ENCODE results near the gene CACNA1A.
"Not testable (repeated sequence)": the region's sequence is repeated elsewhere in the genome, so short reads cannot be mapped to it uniquely, and the experiment has no call there.

Gene CACNA1A

GRCh38 chr19:13185763-13186657, 320.3 kb downstream of the CACNA1A start:
- not testable (repeated sequence) for DNase-seq

DNA sequence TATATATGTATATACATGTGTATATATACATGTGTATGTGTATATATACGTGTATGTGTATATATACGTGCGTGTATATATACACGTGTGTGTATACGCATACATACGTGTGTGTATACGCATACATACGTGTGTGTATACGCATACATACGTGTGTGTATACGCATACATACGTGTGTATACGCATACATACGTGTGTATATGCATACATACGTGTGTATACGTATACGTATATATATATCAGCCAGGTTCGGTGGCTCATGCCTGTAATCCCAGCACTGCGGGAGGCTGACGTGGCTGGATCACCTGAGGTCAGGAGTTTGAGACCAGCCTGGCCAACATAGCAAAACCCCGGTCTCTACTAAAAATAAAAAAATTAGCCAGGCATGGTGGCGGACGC, 321.4 kb downstream of the CACNA1A start:
- not testable (repeated sequence) for DNase-seq

DNA sequence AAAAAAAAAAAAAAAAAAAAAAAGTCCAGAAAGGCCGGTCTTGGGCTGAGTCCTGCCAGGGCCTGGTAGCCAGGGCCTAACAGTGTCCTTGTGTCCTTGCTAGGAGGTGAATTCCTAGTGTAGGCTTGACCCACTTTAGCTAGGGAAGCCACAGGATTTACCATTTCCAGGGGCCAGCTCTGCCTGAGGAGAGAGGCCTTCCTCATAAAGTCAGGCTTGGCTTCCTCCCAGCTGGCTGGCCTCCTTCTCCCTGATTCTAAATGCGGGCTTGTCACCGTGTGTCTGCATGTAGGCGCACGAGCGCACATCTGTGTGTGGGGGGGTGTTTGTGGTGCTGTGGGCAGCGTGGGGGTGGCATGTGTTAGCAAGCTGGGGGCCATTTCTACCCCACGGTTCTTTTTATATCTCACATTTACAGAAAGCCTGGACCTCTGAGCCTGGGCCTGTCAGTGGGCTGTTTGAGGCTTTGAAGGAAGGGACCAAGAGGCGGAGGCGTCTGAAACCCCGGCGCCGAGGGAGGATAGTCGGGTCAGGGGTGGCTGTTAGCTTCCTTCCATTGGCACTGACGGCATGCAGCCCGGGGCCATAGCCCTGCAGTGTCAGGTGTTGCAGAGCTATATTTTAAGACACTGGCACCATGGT, 324.4 kb downstream of the CACNA1A start:
- peak; percentile 12 for DNase-seq

DNA sequence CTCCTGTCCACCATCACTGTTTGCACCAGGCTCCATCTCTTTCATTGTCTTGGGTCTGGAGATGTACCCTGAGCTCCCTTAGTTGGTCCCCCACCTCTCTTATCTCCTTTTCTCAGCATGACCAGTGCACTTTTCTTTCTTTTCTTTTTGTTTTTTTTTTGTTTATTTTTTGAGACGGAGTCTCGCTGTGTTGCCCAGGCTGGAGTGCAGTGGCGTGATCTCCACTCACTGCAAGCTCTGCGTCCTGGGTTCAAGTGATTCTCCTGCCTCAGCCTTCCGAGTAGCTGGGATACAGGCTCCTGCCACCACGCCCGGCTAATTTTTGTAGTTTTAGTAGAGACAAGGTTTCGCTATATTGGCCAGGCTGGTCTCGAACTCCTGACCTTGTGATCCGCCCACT, 328.0 kb downstream of the CACNA1A start:
- not testable (repeated sequence) for DNase-seq

DNA sequence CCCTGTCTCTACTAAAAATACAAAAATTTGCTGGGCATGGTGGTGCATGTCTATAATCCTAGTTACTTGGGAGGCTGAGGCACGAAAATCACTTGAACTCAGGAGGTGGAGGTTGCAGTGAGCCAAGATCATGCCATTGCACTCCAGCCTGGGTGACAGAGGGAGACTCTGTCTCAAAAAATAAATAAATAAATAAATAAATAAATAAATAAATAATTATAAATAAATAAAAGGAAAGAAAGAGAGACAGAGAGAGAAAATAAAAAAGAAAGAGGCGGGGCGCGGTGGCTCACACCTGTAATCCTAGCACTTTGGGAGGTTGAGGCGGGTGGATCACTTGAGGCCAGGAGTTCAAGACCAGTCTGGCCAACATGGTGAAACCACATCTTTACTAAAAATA, 328.7 kb downstream of the CACNA1A start:
- not testable (repeated sequence) for DNase-seq

DNA sequence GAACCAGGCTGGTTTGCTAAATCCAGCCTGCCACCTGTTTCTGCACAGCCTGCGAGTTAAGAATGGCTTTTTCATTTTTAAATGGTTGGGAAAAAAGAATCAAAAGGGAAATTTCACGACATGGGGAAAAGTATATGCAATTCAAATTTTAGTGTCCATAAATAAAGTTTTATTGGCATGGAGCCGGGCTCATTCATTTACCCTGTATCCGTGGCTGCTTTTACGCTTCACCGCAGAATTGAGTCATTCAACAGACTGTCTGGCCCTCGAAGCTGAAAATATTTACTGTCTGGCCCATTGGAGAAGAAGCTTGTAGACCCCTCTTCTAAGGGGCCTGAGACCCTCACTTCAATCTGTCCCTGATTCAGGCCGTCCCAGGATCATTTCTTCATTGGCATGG, 329.9 kb downstream of the CACNA1A start:
- peak; percentile 12 for DNase-seq

GRCh38 chr19:13173139-13173737, 333.0 kb downstream of the CACNA1A start:
- no peak for DNase-seq

DNA sequence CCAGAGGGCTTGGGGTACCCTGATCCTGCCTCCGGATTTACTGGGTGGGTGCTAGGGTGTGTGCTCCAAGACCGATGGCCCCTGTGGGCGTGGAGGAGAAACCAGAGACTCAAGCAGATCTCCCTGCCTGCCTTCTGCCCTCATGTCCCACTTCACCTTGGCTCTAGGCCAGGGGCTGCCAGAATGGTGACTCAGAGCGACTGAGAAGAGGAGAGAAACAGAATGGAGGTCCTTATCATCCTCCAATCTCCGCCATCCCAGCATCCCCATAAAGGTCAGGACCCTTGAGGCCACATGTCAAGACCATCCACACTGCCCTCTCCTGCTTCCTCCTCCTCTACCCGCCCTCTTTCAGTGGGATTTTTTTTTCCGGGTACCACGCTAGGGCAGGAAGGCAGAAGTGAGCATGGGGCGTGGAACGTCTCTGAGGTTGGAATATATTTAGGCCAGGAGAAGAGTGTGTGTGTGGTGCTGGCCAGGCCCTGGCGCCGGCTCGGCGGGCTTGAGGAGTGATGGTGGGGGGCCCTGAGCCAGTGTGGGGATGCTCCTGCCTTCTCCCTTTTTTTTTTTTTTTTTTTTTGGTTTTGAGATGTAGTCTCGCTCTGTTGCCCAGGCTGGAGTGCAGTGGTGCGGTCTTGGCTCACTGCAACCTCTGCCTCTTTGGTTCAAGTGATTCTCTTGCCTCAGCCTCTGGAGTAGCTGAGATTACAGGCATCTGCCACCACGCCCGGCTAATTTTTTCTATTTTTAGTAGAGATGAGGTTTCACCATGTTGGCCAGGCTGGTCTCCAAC, 333.7 kb downstream of the CACNA1A start:
- DNase-seq, result peak; percentile 42

GRCh38 chr19:13171146-13171545, 335.1 kb downstream of the CACNA1A start:
- DNase-seq, result no peak

DNA sequence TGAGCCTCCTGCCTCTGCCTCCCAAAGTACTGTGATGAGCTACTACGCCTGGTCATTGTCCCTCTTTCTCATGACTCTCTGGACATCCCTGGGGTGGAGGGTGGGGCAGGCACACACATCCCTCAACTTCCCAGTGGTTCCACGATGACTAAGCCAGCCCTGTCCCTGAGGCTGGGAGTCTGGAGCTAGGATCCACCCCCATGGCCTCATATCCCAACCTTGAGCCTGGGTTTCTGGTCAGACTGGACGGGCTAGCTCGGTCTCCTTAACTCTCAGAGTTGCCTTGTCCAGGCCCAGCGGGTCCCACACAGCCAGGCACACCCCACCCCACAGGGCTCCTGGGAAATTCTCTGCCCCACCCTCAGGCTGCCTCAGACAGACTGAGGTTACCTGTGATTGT, 336.5 kb downstream of the CACNA1A start:
- peak; percentile 1 for DNase-seq

DNA sequence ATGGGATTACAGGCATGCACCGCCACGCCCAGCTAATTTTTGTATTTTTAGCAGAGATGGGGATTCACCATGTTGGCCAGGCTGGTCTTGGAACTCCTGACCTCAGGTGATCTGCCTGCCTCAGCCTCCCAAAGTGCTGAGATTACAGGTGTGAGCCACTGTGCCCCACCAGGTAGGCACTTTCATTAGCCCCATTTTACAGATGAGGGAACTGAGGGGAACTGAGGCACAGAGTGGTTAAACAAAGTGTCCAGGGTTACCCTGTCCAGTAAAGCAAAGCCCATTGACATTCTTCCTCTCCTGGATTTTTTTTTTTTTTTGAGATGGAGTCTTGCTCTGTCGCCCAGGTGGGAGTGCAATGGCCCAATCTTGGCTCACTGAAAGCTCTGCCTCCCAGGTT, 340.1 kb downstream of the CACNA1A start:
- DNase-seq, result not testable (repeated sequence)

GRCh38 chr19:13165162-13165997, 340.9 kb downstream of the CACNA1A start:
- DNase-seq, result no peak

DNA sequence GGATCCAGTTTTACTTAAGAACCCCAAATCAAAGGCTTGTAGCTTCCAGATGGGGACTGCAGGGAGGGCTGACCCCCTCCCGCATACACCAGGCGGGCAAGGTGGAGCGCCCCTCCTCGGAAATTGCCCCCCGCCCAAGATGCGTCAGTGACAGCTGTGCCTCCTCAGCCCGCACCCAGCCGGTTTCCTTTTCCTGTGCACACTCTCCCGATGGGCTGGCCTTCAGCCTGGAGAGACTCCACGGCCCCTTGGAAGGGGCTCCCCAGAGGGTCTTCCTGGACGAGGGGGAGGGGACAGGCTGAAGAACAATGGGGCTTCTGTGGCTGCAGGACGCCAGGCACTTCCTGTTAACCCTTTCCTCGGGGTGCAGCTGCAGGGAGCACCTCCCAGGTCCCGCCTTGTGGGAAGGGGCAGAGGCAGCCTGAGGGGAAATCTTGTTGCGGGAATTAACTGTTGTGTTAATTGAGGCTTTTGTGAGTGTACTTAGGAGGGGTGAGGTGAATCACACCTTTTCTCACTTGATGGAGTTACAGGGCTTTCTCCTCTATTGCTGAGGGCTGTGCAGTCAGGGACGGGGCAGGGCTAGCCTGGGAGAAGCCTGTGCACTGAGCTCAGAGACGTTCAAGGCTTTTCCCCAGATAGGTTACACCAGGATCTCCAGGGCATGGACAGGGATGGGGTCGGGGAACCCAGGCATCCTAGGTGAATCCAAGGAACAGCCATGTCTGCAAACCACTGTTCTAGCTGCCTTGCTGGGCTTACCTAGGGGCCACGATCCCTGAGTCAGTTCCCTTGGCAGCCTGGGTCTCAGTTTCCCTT, 341.7 kb downstream of the CACNA1A start:
- DNase-seq, result peak; percentile 38

DNA sequence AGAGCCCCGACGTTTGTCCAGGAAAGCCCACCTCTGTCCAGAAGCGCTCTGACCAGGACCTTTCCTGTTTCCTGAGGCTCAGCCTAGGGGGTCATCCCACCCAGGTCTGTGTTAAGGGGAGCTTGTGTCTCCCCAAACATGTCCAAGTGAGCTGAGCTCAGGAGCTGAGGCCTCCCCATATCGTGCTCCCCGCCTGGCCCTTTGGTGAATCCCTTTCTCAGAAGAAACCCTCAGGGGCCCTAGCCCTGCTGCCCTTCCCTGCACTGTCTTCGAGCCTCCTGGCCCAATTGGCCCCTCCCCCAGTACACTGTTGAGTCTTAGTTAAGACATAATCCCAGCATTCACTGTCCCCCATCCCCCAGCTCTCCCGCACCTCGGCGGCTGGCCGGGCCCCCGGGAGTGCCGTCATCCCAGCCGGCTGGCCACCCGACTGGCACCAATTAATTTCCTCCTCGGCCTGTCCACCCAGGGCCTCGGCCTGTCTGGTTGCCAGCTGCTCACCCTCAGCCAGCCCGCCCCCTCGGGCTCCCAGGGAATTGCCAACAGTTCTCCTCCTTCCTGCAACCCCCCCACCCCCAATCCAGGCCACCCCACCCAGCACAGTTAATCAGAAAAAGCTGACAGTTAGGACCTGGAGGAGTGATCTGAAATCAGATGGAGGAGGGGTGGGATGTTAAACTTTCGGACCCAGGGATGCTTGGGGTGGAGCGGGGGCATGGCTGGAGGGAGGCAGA, 342.5 kb downstream of the CACNA1A start:
- DNase-seq, result peak; percentile 72

GRCh38 chr19:13162724-13163608, 343.3 kb downstream of the CACNA1A start:
- DNase-seq, result peak; percentile 82

GRCh38 chr19:13160557-13160956, 345.7 kb downstream of the CACNA1A start:
- peak; percentile 26 for DNase-seq

DNA sequence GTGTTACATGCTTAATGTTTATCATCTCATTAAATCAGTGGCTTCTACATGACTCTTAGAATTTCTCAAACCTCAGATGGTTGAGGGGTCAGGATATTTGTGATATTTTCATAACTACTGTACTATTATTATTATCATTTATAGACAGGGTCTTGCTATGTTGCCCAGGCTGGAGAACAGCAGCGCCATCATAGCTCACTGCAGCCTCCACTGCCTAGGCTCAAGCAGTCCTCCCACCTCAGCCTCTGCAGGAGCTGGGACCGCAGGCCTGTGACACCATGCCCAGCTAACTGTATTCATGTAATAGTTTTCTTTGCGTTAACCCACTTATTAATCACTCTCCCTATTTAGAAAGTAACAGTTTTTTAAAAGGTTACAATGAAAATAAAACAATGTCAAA, 346.6 kb downstream of the CACNA1A start:
- no peak for DNase-seq

Measured in kidney glomerular epithelial cell (primary cell).